Loucy (cell line): ENCODE data around the gene MAPK6.
"Not testable (repeated sequence)": the region's sequence is repeated elsewhere in the genome, so short reads cannot be mapped to it uniquely, and the experiment has no call there.

Source experiments
- H2AFZ ChIP-seq: fragments of 200-600 bp; sonication (generic); 2 replicates; pipeline ENCODE4 v1.6.0; 2016; ENCODE audit warnings: antibody characterized with exemption, mild to moderate bottlenecking, low read length, moderate library complexity
- H3F3A ChIP-seq: fragments of 200-600 bp; 2 replicates; pipeline ENCODE4 v1.6.0; 2016; ENCODE audit warnings: antibody characterized with exemption, low read depth, mild to moderate bottlenecking
- H3K27me3 ChIP-seq: fragments of 200-600 bp; sonication (generic); 2 replicates; pipeline ENCODE4 v1.6.1; 2014; ENCODE audit warnings: low read length, mild to moderate bottlenecking; ENCODE audit not compliant: insufficient read depth, poor library complexity, severe bottlenecking
- H3K36me3 ChIP-seq: fragments of 200-600 bp; sonication (generic); 2 replicates; pipeline ENCODE4 v1.6.1; 2016; ENCODE audit warnings: low read length; ENCODE audit not compliant: insufficient read depth
- H3K4me1 ChIP-seq: fragments of 200-600 bp; sonication (generic); 2 replicates; pipeline ENCODE4 v1.5.1; 2014; ENCODE audit warnings: low read length, mild to moderate bottlenecking; ENCODE audit not compliant: insufficient read depth, poor library complexity, severe bottlenecking
- H3K4me2 ChIP-seq: fragments of 200-600 bp; sonication (generic); 2 replicates; pipeline ENCODE4 v1.6.0; 2014; ENCODE audit warnings: antibody characterized with exemption, low read length, low read depth, mild to moderate bottlenecking; ENCODE audit not compliant: poor library complexity, severe bottlenecking
- H3K4me3 ChIP-seq: fragments of 200-600 bp; sonication (generic); 2 replicates; pipeline ENCODE4 v1.5.1; 2014; ENCODE audit warnings: low read length, mild to moderate bottlenecking, mixed read lengths; ENCODE audit not compliant: poor library complexity, severe bottlenecking
- H3K79me2 ChIP-seq: fragments of 200-600 bp; sonication (generic); 2 replicates; pipeline ENCODE4 v1.6.1; 2014; ENCODE audit warnings: low read length; ENCODE audit not compliant: insufficient read depth
- H3K9ac ChIP-seq: fragments of 200-600 bp; sonication (generic); 2 replicates; pipeline ENCODE4 v1.6.0; 2014; ENCODE audit warnings: mild to moderate bottlenecking, low read depth, low read length, moderate library complexity; ENCODE audit not compliant: poor library complexity, severe bottlenecking
- H3K9me2 ChIP-seq: fragments of 200-600 bp; sonication (generic); replicated peaks from 2 replicates; pipeline ENCODE4 v1.6.1; 2016; ENCODE audit warnings: low read depth, low read length, mixed read lengths
- H3K9me3 ChIP-seq: fragments of 200-600 bp; sonication (generic); 2 replicates; pipeline ENCODE4 v1.6.1; 2014; ENCODE audit warnings: mild to moderate bottlenecking, antibody characterized with exemption, low read length, low read depth; ENCODE audit not compliant: insufficient read depth
- H4K20me1 ChIP-seq: fragments of 200-600 bp; sonication (generic); 2 replicates; pipeline ENCODE4 v1.6.0; 2014; ENCODE audit warnings: antibody characterized with exemption, low read length, mild to moderate bottlenecking; ENCODE audit not compliant: insufficient read depth, poor library complexity, severe bottlenecking
- CTCF ChIP-seq: fragments of 200-600 bp; sonication (generic); conservative IDR thresholded peaks from 2 replicates; pipeline ENCODE4 v1.5.1; 2014; ENCODE audit warnings: mild to moderate bottlenecking, antibody characterized with exemption, low read length
- EZH2phosphoT487 ChIP-seq: fragments of 200-600 bp; IDR thresholded peaks from 2 replicates; pipeline ENCODE4 v1.6.1; 2018; ENCODE audit warnings: antibody characterized with exemption, mild to moderate bottlenecking, moderate library complexity, borderline replicate concordance

MAPK6 gene

DNA sequence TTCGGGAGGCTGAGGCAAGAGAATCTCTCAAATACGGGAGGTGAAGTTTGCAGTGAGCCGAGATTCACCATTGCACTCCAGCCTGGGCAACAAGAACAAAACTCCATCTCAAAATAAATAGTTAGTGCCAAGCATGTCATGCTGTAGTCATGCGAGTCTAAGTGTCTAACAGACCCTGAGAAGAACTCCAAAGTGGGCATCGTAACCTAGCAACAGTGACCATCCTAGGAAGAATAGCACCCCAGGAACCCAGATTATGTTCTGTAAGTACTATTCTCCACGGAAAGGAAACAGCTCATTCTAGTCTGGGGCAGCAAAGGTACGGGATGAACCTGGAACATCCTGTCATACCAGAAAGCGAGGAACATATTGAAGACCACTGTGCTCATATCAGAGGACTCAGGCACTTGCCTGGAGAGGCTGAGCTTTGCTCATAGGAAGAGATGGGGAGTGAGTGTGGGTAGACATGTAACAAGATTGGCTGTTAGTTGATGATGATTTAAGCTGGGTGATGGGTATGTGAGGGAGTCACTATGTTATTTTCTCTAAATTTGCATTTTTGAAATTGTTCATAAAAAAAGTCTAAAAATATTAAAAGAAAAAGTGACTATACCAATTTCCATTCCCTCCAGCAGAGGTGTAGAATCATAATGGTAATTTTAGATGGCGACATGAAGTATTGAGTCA is 61.8 kb downstream of the MAPK6 start:
- H3K36me3 ChIP-seq = no peaks in the 10 kb centered on the region

GRCh38 chr15:52082197-52083036 is 63.4 kb downstream of the MAPK6 start:
- no peaks in the 10 kb centered on the region for H4K20me1 ChIP-seq
- TF ChIP-seq EZH2phosphoT487 (no peak), CTCF (no peak)
- peak overlapping the region; percentile 41 for H3K4me2 ChIP-seq
- H2AFZ ChIP-seq = no peak overlapping the region
- peak overlapping the region; percentile 35 for H3K9ac ChIP-seq
- no peaks in the 10 kb centered on the region for H3K36me3 ChIP-seq
- H3K4me1 ChIP-seq = peaks cover 20% of the 10 kb centered on the region
- H3K9me2 ChIP-seq = no peaks in the 10 kb centered on the region
- peak overlapping the region; percentile 38 for H3K4me3 ChIP-seq
- 0 out of 2 replicates have a peak, but pooled peaks cover 6% of the 10 kb centered on the region for H3F3A ChIP-seq
- no peaks in the 10 kb centered on the region for H3K79me2 ChIP-seq
- H3K27me3 ChIP-seq = no peaks in the 10 kb centered on the region
- H3K9me3 ChIP-seq = no peaks in the 10 kb centered on the region; the same call in 1 of the 2 replicates

More for the DNA sequence above, 61.8 kb downstream of the MAPK6 start:
- no peaks in the 10 kb centered on the region for H3K79me2 ChIP-seq
- no peak overlapping the region for H2AFZ ChIP-seq
- no peaks in the 10 kb centered on the region for H3K9me3 ChIP-seq
- no peaks in the 10 kb centered on the region for H3K27me3 ChIP-seq
- no peak overlapping the region for H3K4me3 ChIP-seq
- peaks cover 20% of the 10 kb centered on the region for H3K4me1 ChIP-seq
- H3K9ac ChIP-seq = no peak overlapping the region
- TF ChIP-seq CTCF (no peak), EZH2phosphoT487 (no peak)
- 0 out of 2 replicates have a peak, but pooled peaks cover 6% of the 10 kb centered on the region for H3F3A ChIP-seq
- no peak overlapping the region for H3K4me2 ChIP-seq
- no peaks in the 10 kb centered on the region for H3K9me2 ChIP-seq
- no peaks in the 10 kb centered on the region for H4K20me1 ChIP-seq

GRCh38 chr15:52083037-52083359 is 64.0 kb downstream of the MAPK6 start:
- H3K9ac ChIP-seq, H3K4me3 ChIP-seq, H3K27me3 ChIP-seq, H3K9me3 ChIP-seq, H2AFZ ChIP-seq, H4K20me1 ChIP-seq, H3K79me2 ChIP-seq, H3K9me2 ChIP-seq, H3F3A ChIP-seq, H3K36me3 ChIP-seq: not testable (repeated sequence)
- peak overlapping the region; percentile 41 for H3K4me2 ChIP-seq
- H3K4me1 ChIP-seq = peaks cover 20% of the 10 kb centered on the region
